Nucleus accumbens (tissue), 56 donors: ENCODE results near the gene EPB41.

Experiments
- DNase-seq, 56 donors: peaks; one replicate each; lab custom pipeline; 2025; lab: John Stamatoyannopoulos, UW

Gene EPB41

GRCh38 chr1:28890435-28890834 lies 23.9 kb upstream of the EPB41 start:
- DNase-seq, result no peak

DNA sequence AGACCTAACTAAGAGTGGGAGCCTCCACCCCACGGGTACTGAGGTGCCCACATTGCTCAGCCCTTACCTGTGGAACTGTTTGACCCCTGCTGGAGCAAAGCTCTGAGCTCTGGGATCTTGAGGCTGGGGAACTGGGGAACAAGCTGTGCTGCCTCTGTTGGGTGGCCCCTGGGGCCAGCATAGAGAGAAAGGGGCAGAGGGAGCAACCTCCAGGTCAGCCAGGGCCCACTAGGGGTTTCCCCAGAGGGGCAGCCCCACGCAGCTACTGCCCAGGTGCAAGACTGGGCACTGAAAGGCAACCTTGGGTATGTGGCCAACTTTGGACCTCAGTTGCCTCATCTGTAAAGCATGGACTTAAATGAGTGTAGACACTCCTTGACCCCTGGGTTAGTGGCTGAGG lies 23.5 kb upstream of the EPB41 start:
- DNase-seq, result no peak

- DNase-seq, result no peak
These were observed 23.1 kb upstream of the EPB41 start for GRCh38 chr1:28891256-28891655.

GRCh38 chr1:28893403-28894102 lies 20.8 kb upstream of the EPB41 start:
- DNase-seq, result no peak

DNA sequence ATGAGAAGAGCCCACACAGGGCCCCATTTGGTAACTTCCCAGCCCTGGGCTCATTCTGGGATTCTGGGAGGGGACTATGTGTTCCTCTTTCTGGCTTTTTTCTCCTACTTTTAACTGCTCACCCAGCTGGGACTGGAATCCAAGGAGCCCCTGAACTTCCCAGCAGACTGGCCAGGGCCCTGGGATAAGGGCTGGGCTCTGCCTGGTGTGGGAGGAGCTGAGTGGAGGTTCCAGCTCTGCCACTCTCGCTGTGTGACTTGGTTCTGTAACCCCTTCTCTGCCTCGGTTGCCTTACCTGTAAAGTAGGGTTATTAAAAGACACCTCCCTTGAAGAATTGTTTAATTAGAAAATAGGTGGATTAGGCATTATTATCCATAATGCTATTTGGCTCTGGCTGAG lies 19.6 kb upstream of the EPB41 start:
- DNase-seq, result no peak

DNA sequence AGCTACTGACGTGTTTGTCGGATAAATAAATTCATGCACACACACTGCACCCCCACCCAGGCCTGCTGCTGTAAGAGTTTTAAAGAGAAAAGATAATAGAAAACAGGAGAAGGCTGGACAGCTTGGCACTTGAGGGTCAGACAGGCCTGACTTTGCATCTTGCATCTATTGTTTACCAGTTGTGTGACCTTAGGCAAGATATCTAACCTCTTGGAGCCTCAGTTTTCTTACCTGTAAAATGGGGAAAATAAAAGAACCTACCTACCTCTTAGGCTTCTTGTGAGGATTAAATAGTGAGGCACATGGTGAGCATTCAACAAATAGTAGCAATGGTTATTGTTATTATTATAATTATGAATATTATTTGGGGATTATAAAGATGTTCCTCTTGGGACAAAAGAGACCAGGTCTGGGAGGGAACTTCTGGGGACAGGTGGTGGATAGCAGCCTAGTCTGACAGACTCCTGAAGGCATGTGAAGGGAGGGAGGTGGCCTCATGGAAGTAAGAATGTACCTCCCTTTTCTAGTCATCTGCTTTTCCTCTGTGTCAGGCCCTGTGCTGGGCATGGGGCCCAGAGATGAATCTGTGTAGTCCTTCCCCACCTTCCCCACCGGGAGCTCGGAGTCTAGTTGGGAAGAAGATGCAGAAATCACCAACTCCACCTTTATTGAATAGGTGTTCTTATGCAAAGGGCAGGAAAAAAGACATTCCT lies 18.3 kb upstream of the EPB41 start:
- DNase-seq, result no peak

- no peak for DNase-seq
These were observed 17.8 kb upstream of the EPB41 start for GRCh38 chr1:28896609-28896986.

- DNase-seq, result no peak
These were observed 16.6 kb upstream of the EPB41 start for GRCh38 chr1:28897789-28898188.

DNA sequence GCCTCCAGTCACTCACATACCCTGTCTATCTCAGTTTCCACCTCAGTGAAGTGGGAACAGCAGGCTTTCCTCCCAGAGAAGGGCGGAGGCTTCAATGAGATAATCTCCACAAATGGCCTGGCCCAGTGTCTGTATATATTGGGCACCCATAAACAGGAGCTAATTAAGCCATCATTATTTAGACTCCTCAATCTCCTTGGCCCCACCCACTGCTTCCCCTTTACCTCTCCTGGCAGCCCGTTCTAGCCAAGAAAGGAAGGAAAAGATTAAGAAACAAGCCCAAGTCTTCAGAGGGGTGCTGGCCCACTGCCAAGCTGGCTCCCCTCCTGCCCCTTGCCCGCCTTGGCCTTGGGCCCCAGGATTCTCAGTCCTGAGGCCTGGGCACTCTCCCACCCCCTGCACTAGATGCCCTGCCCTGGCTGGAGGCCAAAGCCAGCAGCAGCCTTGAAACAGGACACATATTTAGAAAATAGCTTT lies 15.9 kb upstream of the EPB41 start:
- DNase-seq, result peak in 6 of 56 donors; percentile 3 to 34 (median 9)

DNA sequence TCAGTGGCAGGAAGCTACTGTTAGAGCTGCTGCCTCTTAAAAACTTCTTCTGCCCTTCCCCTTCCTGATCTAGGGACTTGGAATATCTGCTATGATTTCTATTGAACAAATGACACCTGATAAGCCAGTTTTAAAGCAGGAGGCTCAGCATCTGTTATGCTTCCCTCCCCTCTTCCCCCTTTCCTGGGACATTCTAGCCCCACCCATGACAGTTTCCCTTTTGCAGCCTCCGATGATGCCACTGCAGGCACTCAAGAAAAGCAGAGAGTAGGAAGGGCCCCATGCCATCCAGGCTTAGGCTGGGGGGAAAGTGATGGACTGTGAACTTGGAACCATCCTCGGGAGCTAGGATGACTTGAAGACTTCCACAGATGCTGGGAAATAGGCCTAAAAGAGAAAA lies 15.1 kb upstream of the EPB41 start:
- no peak for DNase-seq

DNA sequence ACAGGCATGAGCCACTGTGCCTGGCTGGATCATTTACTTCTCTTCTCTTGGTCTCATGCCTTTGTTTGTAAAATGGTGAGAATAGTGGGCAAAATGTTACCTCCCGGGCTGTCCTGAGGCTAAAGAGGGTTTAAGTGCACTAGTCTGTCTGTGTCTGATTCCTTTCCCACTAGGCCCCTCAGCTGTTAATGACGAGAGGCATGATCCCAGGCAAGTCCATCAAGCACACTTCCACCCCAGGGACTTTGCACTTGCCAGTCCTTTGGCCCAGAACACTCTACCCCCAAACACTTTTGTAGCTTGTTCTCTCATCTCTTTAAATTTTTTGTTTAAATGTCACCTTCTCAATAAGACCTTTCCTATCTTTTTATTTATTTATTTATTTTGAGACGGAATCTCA lies 13.8 kb upstream of the EPB41 start:
- DNase-seq, result no peak

DNA sequence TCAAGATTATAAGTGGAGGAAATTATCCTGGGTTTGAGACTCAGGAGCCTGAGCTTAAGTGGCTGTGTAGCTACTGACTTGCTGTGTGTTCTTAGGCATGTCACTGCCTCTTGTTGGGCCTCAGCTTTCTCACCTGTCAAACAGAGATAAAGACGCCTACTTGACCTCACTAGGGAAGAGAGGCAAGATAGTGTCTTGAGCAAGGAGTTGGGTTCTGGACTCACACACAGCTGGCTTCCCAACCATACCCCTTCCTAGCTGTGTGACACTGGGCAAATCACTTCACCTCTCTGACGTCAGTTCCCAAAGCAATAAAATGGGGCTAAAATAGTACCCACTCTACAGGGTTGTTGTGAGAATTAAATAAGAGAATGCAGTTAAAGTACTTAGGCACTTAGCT lies 11.6 kb upstream of the EPB41 start:
- DNase-seq, result no peak

DNA sequence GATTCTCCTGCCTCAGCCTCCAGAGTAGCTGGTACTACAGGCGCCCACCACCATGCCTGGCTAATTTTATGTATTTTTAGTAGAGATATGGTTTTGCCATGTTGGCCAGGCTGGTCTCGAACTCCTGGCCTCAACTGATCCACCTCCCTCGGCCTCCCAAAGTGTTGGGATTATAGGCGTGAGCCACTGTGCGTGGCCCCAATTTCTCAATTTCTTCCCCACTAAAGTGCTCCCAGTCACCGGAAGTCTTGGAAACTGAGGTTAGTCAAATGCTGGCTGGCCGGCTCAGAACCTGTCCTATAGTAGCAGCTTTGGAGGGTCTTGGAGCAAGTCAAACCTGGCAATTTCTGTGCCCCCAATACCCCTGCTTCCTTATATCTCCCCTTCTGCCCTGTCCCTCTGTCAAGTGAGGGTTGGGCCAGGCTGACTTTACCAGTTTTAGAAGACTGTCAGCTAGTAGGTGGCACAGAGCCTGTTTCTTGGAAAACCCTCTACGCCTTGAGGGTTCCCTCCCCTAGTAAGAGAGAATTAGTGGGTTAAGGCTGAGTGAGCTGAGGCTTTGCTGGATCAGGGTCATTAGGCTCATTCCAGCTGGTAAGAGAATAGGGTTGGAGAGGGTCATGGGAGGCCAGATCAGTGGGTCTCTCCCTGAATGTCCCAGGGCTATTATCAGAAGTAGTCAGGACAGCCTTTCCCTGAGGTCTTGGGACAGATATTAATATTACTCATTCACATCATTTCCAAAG lies 8.3 kb upstream of the EPB41 start:
- no peak for DNase-seq

- DNase-seq, result no peak
These were observed 5.2 kb upstream of the EPB41 start for GRCh38 chr1:28909198-28909597.

DNA sequence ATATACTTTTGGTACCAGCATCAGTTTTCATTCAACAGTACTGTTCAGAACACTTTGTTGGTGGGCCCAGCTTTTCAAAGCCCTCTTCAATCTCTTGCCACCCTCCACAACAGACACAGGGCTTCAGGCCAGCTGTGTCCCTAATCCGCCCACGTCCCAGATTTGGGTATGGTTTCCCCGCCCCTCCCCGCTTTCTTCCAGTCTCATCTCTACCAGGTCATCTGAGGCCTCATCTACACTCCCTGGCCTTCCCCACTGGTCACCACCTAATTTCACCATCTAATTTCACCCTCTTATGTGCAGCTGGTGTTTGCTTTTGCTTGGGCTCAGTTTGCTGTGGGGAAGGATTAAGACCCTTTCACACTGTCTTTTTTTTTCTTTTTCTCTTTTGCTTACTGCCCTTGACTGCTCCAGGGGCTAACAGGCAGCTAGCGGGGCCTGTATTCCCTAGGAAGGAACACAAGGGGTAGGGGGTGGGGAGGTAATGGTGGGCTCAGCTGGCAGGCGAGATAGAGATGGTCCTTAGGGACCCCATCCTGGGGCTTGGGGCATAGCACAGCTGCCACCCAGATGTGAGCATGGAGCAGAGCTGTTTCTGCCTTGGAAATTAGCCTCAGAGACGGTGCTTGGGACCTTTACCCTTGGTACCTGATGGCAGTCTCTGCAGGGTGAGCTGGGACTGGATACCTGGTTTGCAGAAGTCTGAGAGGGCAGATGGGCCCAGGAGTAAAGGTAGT lies 3.8 kb upstream of the EPB41 start:
- DNase-seq, result no peak

GRCh38 chr1:28913786-28914227 lies 562 bp upstream of the EPB41 start:
- DNase-seq, result no peak

DNA sequence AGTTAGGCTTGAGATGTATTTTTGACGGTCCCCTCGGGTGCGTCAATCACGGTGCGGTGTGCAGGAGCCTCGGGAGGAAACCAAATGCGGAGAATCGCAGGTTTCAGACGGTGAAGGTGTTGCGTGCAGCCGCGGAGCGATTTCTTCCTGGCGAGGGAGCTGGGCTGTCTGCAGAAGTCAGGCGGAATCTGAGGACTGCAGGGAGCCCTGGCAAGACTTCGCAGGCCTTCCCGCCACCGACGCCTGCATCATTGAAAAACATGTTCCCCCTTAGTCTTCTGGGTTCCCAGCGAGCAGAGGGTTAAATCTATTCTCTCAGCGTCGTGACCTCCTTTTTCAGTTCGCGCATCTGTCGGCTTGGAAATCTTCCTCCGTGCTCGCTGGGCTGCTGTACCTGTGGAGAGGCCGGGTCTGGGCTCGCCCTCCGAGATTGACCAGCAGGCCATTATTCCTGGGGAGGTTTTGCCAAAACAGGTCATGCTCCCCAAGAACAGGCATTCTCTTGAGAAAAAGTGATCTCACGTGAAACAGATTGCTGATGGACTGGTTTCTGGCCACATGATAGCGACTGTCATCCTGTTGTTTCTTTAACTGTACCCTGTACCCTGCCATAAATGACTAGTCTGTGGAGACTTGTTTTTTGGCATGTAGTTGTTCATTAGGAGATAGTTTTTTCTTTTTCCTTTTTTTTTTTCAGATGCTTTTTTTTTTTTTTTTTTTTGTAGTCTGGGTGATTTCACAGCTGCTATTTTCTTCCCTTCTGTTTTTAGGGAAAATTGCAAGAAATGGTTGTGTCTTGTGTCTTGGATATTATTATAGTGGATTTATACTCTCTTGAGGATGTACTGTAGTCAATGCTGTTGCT lies 894 bp downstream of the EPB41 start:
- DNase-seq, result peak in 30 of 56 donors; percentile 2 to 64 (median 37)

- DNase-seq, result no peak
These were observed 3.4 kb downstream of the EPB41 start for GRCh38 chr1:28917757-28918118.

- no peak for DNase-seq
These were observed 7.0 kb downstream of the EPB41 start for GRCh38 chr1:28921286-28921869.
